ENCODE measurements around the gene GALNT11. TPM values are rescaled to one million over a fixed set of nuclear protein-coding genes. Genes with fewer than 3 reads are reported as not detected.

GALNT11 gene
- polyA plus RNA-seq, 1 donor (not counting 4 experiments of a cell fraction or from before 2014, with no cell fraction given): 42.3 TPM

- TF ChIP-seq CTCF (optimal IDR thresholded peaks at IDR 0.05 in 1 of 3, IDR thresholded peaks at IDR 0.05 in 1 of 3, conservative IDR thresholded peaks at IDR 0.05 in 1 of 3; ENCODE audit: extremely low read depth in 1 of 3, insufficient read depth in 2 of 3, low read length in 3 of 3) (peak in 1 of 3 experiments; percentile 27), EZH2 (IDR thresholded peaks at IDR 0.05; ENCODE audit: low read length) (no peak)
- no peaks in the 10 kb centered on the region for H3K9me3 ChIP-seq (ENCODE audit: control insufficient read depth, low read depth, low read length)
- H4K20me1 ChIP-seq (ENCODE audit: control insufficient read depth, extremely low read depth, insufficient read depth, low read length): no peaks in the 10 kb centered on the region
- H3K27me3 ChIP-seq (ENCODE audit: control insufficient read depth, extremely low read depth, insufficient read depth, low read length): no peaks in the 10 kb centered on the region
- peaks cover 5 to 7% of the 10 kb centered on the region in 2 experiments for H3K36me3 ChIP-seq (ENCODE audit: control insufficient read depth in 2 of 2, extremely low read depth in 1 of 2, insufficient read depth in 2 of 2, low read length in 2 of 2)
- no peak overlapping the region for H3K4me3 ChIP-seq (ENCODE audit: control insufficient read depth in 2 of 3, extremely low read depth in 1 of 3, insufficient read depth in 2 of 3, low read depth in 1 of 3, low read length in 3 of 3)
- no peak overlapping the region for H3K27ac ChIP-seq (ENCODE audit: control insufficient read depth, insufficient read depth, low read length)
- no peaks in the 10 kb centered on the region for H3K79me2 ChIP-seq (ENCODE audit: control insufficient read depth, insufficient read depth, low read length)
- no peak overlapping the region for H3K4me2 ChIP-seq (ENCODE audit: control insufficient read depth, extremely low read depth, insufficient read depth, low read depth, low read length)
- no peak for FAIRE-seq
- H3K9me1 ChIP-seq (ENCODE audit: control insufficient read depth, extremely low read depth, insufficient read depth, low read length): no peaks in the 10 kb centered on the region
- no peaks in the 10 kb centered on the region for H3K4me1 ChIP-seq (ENCODE audit: control insufficient read depth, extremely low read depth, insufficient read depth, low read length)
- dilution Hi-C loops (cut with MboI; ENCODE audit: extremely low pct_ligation_motif_present, low sequenced_read_pairs): no loop called here
- H3K9ac ChIP-seq (ENCODE audit: control insufficient read depth, extremely low read depth, insufficient read depth, low read length): no peak overlapping the region
- no peak overlapping the region for H2AFZ ChIP-seq (ENCODE audit: control insufficient read depth, low read length)
- no peak for DNase-seq (ENCODE audit: low read depth, low spot score)
Measured at GRCh38 chr7:152108359-152108758, 82.9 kb downstream of the GALNT11 start.

GRCh38 chr7:152112829-152113228, 87.4 kb downstream of the GALNT11 start:
- Histone ChIP-seq H3K9me1 (ENCODE audit: control insufficient read depth, extremely low read depth, insufficient read depth, low read length) (no peaks in the 10 kb centered on the region), H2AFZ (ENCODE audit: control insufficient read depth, low read length) (no peak overlapping the region), H3K36me3 (ENCODE audit: control insufficient read depth in 2 of 2, extremely low read depth in 1 of 2, insufficient read depth in 2 of 2, low read length in 2 of 2) (peaks cover 9 to 10% of the 10 kb centered on the region in 2 experiments), H3K4me1 (ENCODE audit: control insufficient read depth, extremely low read depth, insufficient read depth, low read length) (no peaks in the 10 kb centered on the region), H3K9ac (ENCODE audit: control insufficient read depth, extremely low read depth, insufficient read depth, low read length) (no peak overlapping the region), H3K27me3 (ENCODE audit: control insufficient read depth, extremely low read depth, insufficient read depth, low read length) (no peaks in the 10 kb centered on the region), H3K79me2 (ENCODE audit: control insufficient read depth, insufficient read depth, low read length) (no peaks in the 10 kb centered on the region), H4K20me1 (ENCODE audit: control insufficient read depth, extremely low read depth, insufficient read depth, low read length) (no peaks in the 10 kb centered on the region), H3K4me2 (ENCODE audit: control insufficient read depth, extremely low read depth, insufficient read depth, low read depth, low read length) (no peak overlapping the region), H3K27ac (ENCODE audit: control insufficient read depth, insufficient read depth, low read length) (no peak overlapping the region), H3K4me3 (ENCODE audit: control insufficient read depth in 2 of 3, extremely low read depth in 1 of 3, insufficient read depth in 2 of 3, low read depth in 1 of 3, low read length in 3 of 3) (no peak overlapping the region), H3K9me3 (ENCODE audit: control insufficient read depth, low read depth, low read length) (no peaks in the 10 kb centered on the region)
- FAIRE-seq: no peak
- no peak for DNase-seq (ENCODE audit: low read depth, low spot score)
- TF ChIP-seq EZH2 (IDR thresholded peaks at IDR 0.05; ENCODE audit: low read length): no peak
- TF ChIP-seq CTCF (optimal IDR thresholded peaks at IDR 0.05 in 1 of 3, IDR thresholded peaks at IDR 0.05 in 1 of 3, conservative IDR thresholded peaks at IDR 0.05 in 1 of 3; ENCODE audit: extremely low read depth in 1 of 3, insufficient read depth in 2 of 3, low read length in 3 of 3): no peak
- dilution Hi-C loops (cut with MboI; ENCODE audit: extremely low pct_ligation_motif_present, low sequenced_read_pairs): no loop called here
